SU-DHL-6 (cell line): ENCODE data around the gene GABBR2.

ENCODE experiments used
- H2AFZ ChIP-seq: fragments of 200-600 bp; sonication (generic); 2 replicates; pipeline ENCODE4 v1.6.1; 2014; ENCODE audit warnings: low read depth, mild to moderate bottlenecking, moderate library complexity, mixed read lengths, antibody characterized with exemption, low read length; ENCODE audit not compliant: severe bottlenecking
- H3F3A ChIP-seq: fragments of 200-600 bp; shearing (Covaris generic); 2 replicates; pipeline ENCODE4 v1.6.0; 2016; ENCODE audit warnings: antibody characterized with exemption, mild to moderate bottlenecking; ENCODE audit not compliant: insufficient read depth
- H3K27ac ChIP-seq: fragments of 200-600 bp; sonication (generic); 2 replicates; pipeline ENCODE4 v1.5.1; 2016; ENCODE audit warnings: low read depth, mild to moderate bottlenecking, low read length, moderate library complexity, mixed read lengths
- H3K27me3 ChIP-seq: fragments of 200-600 bp; sonication (generic), shearing (Covaris generic); 2 replicates; pipeline ENCODE4 v1.6.0; 2014; ENCODE audit warnings: mild to moderate bottlenecking, low read length
- H3K36me3 ChIP-seq: fragments of 200-600 bp; sonication (generic); 2 replicates; pipeline ENCODE4 v1.6.1; 2014; ENCODE audit warnings: mild to moderate bottlenecking, low read length, mixed read lengths
- H3K4me2 ChIP-seq: fragments of 300-600, 200-600 bp; shearing (Covaris generic), sonication (generic); 2 replicates; pipeline ENCODE4 v1.6.0; 2014; ENCODE audit warnings: low read length, low read depth, mild to moderate bottlenecking; ENCODE audit not compliant: poor library complexity, severe bottlenecking
- H3K4me3 ChIP-seq: fragments of 200-600 bp; sonication (generic); 2 replicates; pipeline ENCODE4 v1.5.1; 2014; ENCODE audit warnings: antibody characterized with exemption, low read length, mild to moderate bottlenecking, mixed read lengths; ENCODE audit not compliant: insufficient read depth, poor library complexity, severe bottlenecking
- H3K79me2 ChIP-seq: fragments of 200-600 bp; sonication (generic); 2 replicates; pipeline ENCODE4 v1.6.1; 2014; ENCODE audit warnings: mild to moderate bottlenecking, low read length, moderate library complexity; ENCODE audit not compliant: insufficient read depth
- H3K9ac ChIP-seq: fragments of 200-600 bp; sonication (generic); 2 replicates; pipeline ENCODE4 v1.7.0; 2014; ENCODE audit warnings: mild to moderate bottlenecking, low read length
- H3K9me2 ChIP-seq: fragments of 200-600 bp; sonication (generic); replicated peaks from 2 replicates; pipeline ENCODE4 v1.6.1; 2014; ENCODE audit warnings: low read length; ENCODE audit not compliant: insufficient read depth
- H3K9me3 ChIP-seq: fragments of 200-600 bp; sonication (generic); 2 replicates; pipeline ENCODE4 v1.6.1; 2014; ENCODE audit warnings: low read length, mixed read lengths; ENCODE audit not compliant: insufficient read depth
- H4K20me1 ChIP-seq: fragments of 200-600 bp; sonication (generic); 2 replicates; pipeline ENCODE4 v1.6.1; 2014; ENCODE audit warnings: low read depth, mild to moderate bottlenecking, antibody characterized with exemption, low read length, moderate library complexity, mixed read lengths
- CTCF ChIP-seq: fragments of 200-600 bp; sonication (generic); IDR thresholded peaks from one replicate; pipeline ENCODE4 v1.5.1; 2017; ENCODE audit warnings: antibody characterized with exemption, mild to moderate bottlenecking, low read length, moderate library complexity; ENCODE audit not compliant: insufficient read depth, poor library complexity, severe bottlenecking
- EZH2phosphoT487 ChIP-seq: fragments of 200-600 bp; sonication (generic), shearing (Covaris generic); conservative IDR thresholded peaks from 2 replicates; pipeline ENCODE4 v1.6.1; 2018; ENCODE audit warnings: mild to moderate bottlenecking, antibody characterized with exemption, low read length, moderate library complexity, mixed read lengths

The GABBR2 gene

GRCh38 chr9:98370300-98370975, 338.3 kb downstream of the GABBR2 start:
- Histone ChIP-seq H3K27me3 (no peaks in the 10 kb centered on the region), H3K79me2 (no peaks in the 10 kb centered on the region), H2AFZ (no peak overlapping the region), H3F3A (no peaks in the 10 kb centered on the region), H3K9me3 (peaks cover 8% of the 10 kb centered on the region; the same call in 1 of the 2 replicates), H3K4me3 (no peak overlapping the region), H3K9me2 (no peaks in the 10 kb centered on the region), H3K36me3 (no peaks in the 10 kb centered on the region), H3K27ac (no peak overlapping the region), H3K4me2 (no peak overlapping the region), H4K20me1 (no peaks in the 10 kb centered on the region), H3K9ac (no peak overlapping the region)
- TF ChIP-seq CTCF = no peak
- no peak for TF ChIP-seq EZH2phosphoT487

- no peaks in the 10 kb centered on the region for H3K27me3 ChIP-seq
- H3K4me3 ChIP-seq = no peak overlapping the region
- H3K9ac ChIP-seq = no peak overlapping the region
- H4K20me1 ChIP-seq = no peaks in the 10 kb centered on the region
- H3K36me3 ChIP-seq = no peaks in the 10 kb centered on the region
- no peak overlapping the region for H2AFZ ChIP-seq
- TF ChIP-seq EZH2phosphoT487 (no peak), CTCF (no peak)
- no peak overlapping the region for H3K27ac ChIP-seq
- no peaks in the 10 kb centered on the region for H3K9me2 ChIP-seq
- no peaks in the 10 kb centered on the region for H3K79me2 ChIP-seq
- H3F3A ChIP-seq = no peaks in the 10 kb centered on the region
- no peak overlapping the region for H3K4me2 ChIP-seq
- H3K9me3 ChIP-seq = peaks cover 11% of the 10 kb centered on the region; the same call in 1 of the 2 replicates
Measured at GRCh38 chr9:98369896-98370295, 338.8 kb downstream of the GABBR2 start.

- H3K9me2 ChIP-seq = no peaks in the 10 kb centered on the region
- no peak overlapping the region for H3K4me3 ChIP-seq
- no peaks in the 10 kb centered on the region for H3K27me3 ChIP-seq
- peaks cover 11% of the 10 kb centered on the region; the same call in 1 of the 2 replicates for H3K9me3 ChIP-seq
- H2AFZ ChIP-seq = no peak overlapping the region
- H3K4me2 ChIP-seq = no peak overlapping the region
- H3K79me2 ChIP-seq = no peaks in the 10 kb centered on the region
- H4K20me1 ChIP-seq = no peaks in the 10 kb centered on the region
- no peaks in the 10 kb centered on the region for H3K36me3 ChIP-seq
- no peaks in the 10 kb centered on the region for H3F3A ChIP-seq
- no peak overlapping the region for H3K27ac ChIP-seq
- no peak overlapping the region for H3K9ac ChIP-seq
- no peak for TF ChIP-seq CTCF
- TF ChIP-seq EZH2phosphoT487 = no peak
Measured at GRCh38 chr9:98369471-98369870, 339.3 kb downstream of the GABBR2 start.
